HG03439 (cell line): ENCODE measurements around the gene BCL2L11.

Experiments used
- ATAC-seq: cut with Tn5 transposase; IDR thresholded peaks from one replicate; pipeline ENCODE4 v1.9.1; 2021; ENCODE audit warnings: mild to moderate bottlenecking, moderate library complexity; ENCODE audit not compliant: unreplicated experiment

The BCL2L11 gene

GRCh38 chr2:111167076-111167862 lies 46.6 kb downstream of the BCL2L11 start:
- ATAC-seq = no peak

- ATAC-seq = no peak
These were observed 47.1 kb downstream of the BCL2L11 start for GRCh38 chr2:111167863-111168162.

- ATAC-seq = no peak
These were observed 48.0 kb downstream of the BCL2L11 start for GRCh38 chr2:111168528-111169239.

GRCh38 chr2:111169268-111169667 lies 48.6 kb downstream of the BCL2L11 start:
- no peak for ATAC-seq

- ATAC-seq = no peak
These were observed 49.2 kb downstream of the BCL2L11 start for GRCh38 chr2:111169924-111170323.

GRCh38 chr2:111171337-111171930 lies 50.7 kb downstream of the BCL2L11 start:
- no peak for ATAC-seq

- no peak for ATAC-seq
These were observed 52.0 kb downstream of the BCL2L11 start for GRCh38 chr2:111172666-111173065.

GRCh38 chr2:111173338-111173737 lies 52.6 kb downstream of the BCL2L11 start:
- ATAC-seq = no peak

GRCh38 chr2:111173856-111174255 lies 53.1 kb downstream of the BCL2L11 start:
- ATAC-seq = no peak

- ATAC-seq = no peak
These were observed 54.9 kb downstream of the BCL2L11 start for GRCh38 chr2:111175615-111176014.

- ATAC-seq = no peak
These were observed 55.7 kb downstream of the BCL2L11 start for GRCh38 chr2:111176388-111176787.

- ATAC-seq = no peak
These were observed 56.2 kb downstream of the BCL2L11 start for GRCh38 chr2:111176867-111177266.

GRCh38 chr2:111178296-111178695 lies 57.6 kb downstream of the BCL2L11 start:
- no peak for ATAC-seq

- no peak for ATAC-seq
These were observed 58.2 kb downstream of the BCL2L11 start for GRCh38 chr2:111178730-111179405.

GRCh38 chr2:111182121-111182520 lies 61.4 kb downstream of the BCL2L11 start:
- ATAC-seq = no peak

GRCh38 chr2:111182740-111183139 lies 62.0 kb downstream of the BCL2L11 start:
- no peak for ATAC-seq

GRCh38 chr2:111184725-111185310 lies 64.1 kb downstream of the BCL2L11 start:
- ATAC-seq = no peak

GRCh38 chr2:111185361-111186022 lies 64.8 kb downstream of the BCL2L11 start:
- no peak for ATAC-seq

- no peak for ATAC-seq
These were observed 65.5 kb downstream of the BCL2L11 start for GRCh38 chr2:111186121-111186715.

- no peak for ATAC-seq
These were observed 66.2 kb downstream of the BCL2L11 start for GRCh38 chr2:111186933-111187332.
